ENCODE measurements around the gene PI16.

The PI16 gene

DNA sequence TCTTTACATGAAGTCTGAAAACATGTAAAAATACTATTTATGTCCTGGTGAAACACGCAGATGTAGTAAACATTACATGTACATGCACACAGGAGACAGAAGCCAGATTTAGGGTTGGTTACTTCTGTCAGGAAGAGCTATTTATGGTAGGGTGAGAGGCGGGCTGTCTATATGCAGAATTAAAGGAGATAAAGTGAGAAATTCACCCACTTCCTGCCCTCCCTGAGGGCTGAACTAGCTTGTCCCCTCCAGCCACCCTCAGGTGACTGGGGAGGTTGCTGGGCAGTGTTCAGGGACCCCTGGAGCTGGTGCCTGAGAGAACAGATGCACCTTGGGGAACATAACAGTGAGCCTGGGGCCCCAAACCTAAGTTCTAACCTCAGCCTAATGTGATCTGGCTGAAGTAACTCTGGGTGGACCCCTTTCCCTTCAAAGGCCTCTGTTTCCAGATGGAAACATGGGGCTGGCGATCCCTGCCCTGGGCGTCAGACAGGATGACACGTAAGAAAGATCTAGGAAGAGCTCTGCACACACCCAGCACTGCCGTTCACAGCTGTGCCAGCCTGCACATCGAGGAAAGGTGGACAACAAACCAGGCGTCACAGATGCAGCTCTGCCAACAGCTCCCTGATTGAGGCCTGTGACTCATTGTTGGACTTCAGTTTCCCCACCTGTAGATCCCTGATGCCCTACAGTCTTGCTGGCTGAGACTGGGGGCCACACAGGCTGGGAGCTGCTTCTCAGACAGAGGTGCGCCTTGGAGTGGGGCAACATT is 1.3 kb downstream of the PI16 start:
- DNase-seq (ENCODE audit: low read depth in 2 of 3, low spot score in 1 of 3) = no peak

- no peak for DNase-seq (ENCODE audit: low read depth in 2 of 3, low spot score in 1 of 3)
Observed at GRCh38 chr6:36956446-36956820, 1.9 kb downstream of the PI16 start.

GRCh38 chr6:36957773-36958271 is 3.3 kb downstream of the PI16 start:
- no peak for DNase-seq (ENCODE audit: low read depth in 2 of 3, low spot score in 1 of 3)

DNA sequence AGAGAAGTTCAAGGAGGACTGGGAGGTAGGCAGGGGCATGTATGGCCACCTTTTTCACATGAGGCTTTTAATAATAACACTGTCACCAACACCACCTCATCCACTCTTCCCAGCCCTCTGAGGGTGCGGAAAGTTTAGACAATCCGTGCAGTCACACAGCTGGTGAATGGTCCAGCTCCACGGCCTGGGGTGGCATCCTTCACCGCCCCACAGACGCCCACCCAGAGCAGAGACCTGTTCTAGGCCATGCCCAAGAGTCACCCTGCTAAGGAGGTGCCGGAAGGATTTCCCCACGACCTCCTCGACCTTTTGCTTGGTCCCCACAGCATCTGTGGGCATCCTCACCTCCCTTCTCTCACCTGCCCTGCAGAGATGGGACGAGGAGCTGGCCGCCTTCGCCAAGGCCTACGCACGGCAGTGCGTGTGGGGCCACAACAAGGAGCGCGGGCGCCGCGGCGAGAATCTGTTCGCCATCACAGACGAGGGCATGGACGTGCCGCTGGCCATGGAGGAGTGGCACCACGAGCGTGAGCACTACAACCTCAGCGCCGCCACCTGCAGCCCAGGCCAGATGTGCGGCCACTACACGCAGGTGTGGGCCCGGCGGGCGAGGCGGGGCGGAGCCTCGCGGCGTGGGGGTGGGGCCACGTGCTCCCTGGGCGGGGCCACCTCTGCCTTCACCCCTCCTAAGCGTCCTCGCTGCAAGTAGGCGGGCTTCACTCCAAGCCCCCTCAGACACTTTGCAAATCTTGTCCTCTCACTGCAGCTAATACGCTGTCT is 4.4 kb downstream of the PI16 start:
- DNase-seq (ENCODE audit: low read depth in 2 of 3, low spot score in 1 of 3) = no peak

- DNase-seq (ENCODE audit: low read depth in 2 of 3, low spot score in 1 of 3) = no peak
Observed at GRCh38 chr6:36959555-36960250, 5.2 kb downstream of the PI16 start.

DNA sequence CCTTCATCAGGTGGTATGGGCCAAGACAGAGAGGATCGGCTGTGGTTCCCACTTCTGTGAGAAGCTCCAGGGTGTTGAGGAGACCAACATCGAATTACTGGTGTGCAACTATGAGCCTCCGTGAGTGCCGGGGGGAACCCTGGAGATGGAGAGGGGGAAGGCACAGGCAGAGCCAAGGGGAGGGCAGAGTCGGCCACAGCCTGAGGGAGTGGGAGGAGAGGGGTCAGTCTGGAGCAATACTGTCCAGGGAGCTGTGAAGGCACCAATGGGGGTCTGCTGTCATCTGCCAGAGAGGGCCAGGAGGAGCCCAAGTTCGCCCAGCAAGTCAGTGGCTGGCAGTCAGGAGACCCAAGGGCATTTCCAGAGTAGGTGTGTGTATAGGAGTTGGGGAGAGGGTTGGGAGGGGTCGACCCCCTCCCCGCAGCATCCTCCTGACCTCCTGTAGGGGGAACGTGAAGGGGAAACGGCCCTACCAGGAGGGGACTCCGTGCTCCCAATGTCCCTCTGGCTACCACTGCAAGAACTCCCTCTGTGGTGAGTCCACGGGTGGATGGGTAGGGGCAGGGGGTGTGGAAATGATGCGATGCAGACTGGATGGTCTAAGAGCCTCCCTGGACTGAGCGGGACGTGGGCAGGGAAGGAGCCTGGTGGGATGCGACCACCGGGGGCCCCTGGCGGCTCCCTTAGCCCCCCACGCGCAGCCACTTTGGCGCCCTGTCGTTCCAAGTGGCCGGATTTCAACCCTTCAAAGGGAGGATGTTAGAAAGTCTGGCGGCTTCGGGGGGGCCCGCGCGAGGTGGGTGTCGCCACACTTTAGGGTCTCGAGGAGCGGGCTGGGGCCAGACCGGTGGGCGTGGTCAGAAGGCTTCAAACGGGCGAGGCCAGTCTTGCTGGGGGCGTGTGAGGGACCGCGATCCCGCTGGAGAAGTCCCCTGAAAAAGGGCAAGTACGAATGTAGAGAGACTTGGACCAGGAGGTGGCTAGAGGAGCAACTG is 7.2 kb downstream of the PI16 start:
- no peak for DNase-seq (ENCODE audit: low read depth in 2 of 3, low spot score in 1 of 3)

DNA sequence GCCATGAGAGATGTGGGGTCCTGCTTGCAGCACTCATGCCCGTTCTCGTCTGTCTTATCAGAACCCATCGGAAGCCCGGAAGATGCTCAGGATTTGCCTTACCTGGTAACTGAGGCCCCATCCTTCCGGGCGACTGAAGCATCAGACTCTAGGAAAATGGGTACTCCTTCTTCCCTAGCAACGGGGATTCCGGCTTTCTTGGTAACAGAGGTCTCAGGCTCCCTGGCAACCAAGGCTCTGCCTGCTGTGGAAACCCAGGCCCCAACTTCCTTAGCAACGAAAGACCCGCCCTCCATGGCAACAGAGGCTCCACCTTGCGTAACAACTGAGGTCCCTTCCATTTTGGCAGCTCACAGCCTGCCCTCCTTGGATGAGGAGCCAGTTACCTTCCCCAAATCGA is 8.3 kb downstream of the PI16 start:
- peak; percentile 50 to 82 (median 73) for DNase-seq (ENCODE audit: low read depth in 2 of 3, low spot score in 1 of 3)

GRCh38 chr6:36963451-36964290 is 9.1 kb downstream of the PI16 start:
- DNase-seq (ENCODE audit: low read depth in 2 of 3, low spot score in 1 of 3) = no peak

- no peak for DNase-seq (ENCODE audit: low read depth in 2 of 3, low spot score in 1 of 3)
Observed at GRCh38 chr6:36964349-36964748, 9.8 kb downstream of the PI16 start.

DNA sequence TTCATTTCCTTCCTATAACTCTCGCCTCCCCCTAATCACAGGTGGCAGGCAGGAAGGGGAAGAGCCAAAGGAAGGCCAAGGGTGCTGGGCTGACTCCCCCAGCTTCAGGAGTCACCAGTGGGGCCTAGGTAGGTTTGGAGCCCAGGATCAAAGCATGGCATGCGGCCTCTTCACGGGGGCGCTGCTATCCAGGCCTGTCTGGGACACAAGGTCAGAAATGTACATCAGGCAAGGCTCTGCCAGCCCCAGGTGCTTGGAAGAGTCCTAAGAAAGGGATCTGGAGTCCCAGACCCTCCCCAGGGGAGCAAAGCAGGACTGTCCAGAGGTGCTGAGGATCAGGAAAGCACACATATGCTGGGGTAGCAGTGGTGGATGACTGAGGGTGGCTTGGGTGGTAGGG is 10.4 kb downstream of the PI16 start:
- no peak for DNase-seq (ENCODE audit: low read depth in 2 of 3, low spot score in 1 of 3)

GRCh38 chr6:36967301-36967700 is 12.8 kb downstream of the PI16 start:
- no peak for DNase-seq (ENCODE audit: low read depth in 2 of 3, low spot score in 1 of 3)

DNA sequence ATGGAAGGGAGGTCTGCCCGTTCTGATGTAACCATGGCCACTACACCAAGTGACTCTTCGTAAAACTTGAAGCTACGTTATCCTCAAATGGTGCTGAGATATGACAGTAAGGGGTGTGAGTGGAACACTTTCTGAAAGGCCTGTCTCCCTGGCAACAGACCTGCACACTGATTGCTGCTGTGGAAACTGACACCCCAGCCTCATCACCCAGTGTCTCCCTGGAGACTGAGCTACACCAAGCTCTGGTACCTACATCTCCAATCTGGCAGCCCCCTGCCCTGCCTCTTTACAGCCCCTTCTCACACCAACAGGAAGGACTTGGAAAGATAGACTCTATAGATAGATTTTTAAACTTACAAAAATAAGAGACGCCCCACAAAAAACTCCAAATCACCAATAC is 13.2 kb downstream of the PI16 start:
- no peak for DNase-seq (ENCODE audit: low read depth in 2 of 3, low spot score in 1 of 3)

DNA sequence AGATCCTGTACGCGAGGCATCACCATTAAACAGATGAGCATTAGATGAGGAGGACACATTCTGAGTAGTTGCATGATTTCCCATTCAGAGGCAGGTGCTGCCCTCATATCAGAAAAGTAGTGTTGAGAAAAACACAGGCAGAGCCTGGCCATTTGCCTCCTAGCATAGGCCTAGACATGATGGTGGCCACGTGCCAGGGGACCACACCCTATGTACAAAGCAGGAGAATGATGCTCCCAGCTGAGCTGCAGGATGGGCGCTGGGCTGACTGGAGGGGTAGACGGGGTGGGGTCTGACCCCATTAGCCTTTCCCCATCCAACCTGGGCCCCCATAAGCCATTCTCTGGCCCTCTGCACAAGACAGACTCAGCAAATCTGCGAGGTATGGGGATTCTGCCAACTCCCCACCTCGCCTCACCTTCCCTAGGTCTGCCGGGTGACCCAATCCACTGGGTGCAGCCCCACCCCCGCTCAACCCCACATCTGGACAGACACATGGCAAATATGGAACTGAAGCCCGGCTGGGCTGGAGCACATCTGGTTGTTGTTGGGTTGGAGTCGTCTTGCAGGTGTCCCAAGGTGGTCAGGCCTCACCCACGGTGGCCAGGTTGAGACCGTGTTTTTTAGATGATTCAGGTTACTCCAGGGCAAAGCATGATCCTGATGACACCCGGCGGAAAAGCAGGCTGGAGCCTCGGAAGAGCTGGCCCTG is 13.9 kb downstream of the PI16 start:
- DNase-seq (ENCODE audit: low read depth in 2 of 3, low spot score in 1 of 3) = no peak

- DNase-seq (ENCODE audit: low read depth in 2 of 3, low spot score in 1 of 3) = no peak
Observed at GRCh38 chr6:36969240-36969691, 14.7 kb downstream of the PI16 start.

- DNase-seq (ENCODE audit: low read depth in 2 of 3, low spot score in 1 of 3) = no peak
Observed at GRCh38 chr6:36969988-36970891, 15.7 kb downstream of the PI16 start.

DNA sequence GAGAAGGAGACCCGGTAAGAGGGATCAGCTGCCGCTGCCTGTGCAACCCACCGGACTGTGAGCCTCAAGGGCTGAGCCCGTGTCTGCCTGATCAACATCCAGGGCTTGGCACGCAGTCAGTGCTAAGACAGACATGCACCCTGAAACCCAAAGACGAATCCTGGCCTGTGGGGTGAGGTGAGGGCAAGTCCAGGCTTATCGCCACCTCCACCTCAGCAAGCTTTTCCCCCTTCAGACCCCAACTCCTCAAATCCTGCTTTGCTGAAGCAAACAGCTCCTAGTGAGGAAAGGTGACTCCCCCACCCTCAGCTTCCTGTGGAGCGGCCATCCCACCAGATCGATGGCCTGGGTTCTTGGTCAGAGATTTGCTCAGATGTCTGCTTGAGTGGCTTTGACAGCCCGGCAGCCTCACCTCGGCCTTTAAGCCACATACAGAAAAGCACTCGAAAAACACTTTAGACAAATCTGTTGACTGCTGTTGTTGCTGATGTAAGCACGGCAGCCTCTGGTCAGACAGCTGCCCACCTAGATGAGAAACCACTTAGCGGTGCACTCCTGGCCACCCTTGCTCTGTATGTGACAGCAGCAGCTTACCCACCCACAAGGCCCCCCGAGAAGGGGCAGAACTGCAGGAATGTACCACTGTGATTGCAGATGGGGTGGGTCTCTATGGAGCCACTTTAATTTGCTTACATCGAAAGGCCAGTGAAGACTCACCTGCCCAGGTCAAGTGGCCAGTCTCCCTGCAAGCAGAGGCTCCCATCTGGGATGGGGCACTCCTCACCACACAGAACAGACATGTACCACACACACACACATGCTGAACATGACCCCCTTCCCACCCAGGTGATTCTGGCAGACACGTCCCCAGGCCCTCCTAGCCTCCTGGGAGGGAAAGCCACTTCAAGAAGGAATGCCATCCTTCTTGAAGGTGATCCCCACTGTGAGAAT is 16.6 kb downstream of the PI16 start:
- DNase-seq (ENCODE audit: low read depth in 2 of 3, low spot score in 1 of 3) = no peak
